Liver (tissue), 9 donors: Measurements from ENCODE around the gene SMIM31. TPM values are rescaled to one million over a fixed set of nuclear protein-coding genes. Genes with fewer than 3 reads are reported as not detected.

Experiments
- DNase-seq: peaks from one replicate; pipeline ENCODE4 v3.0.0-alpha.2; 2017; ENCODE audit warnings: low spot score
- H3K27ac ChIP-seq, 2 donors: one replicate each; pipeline ENCODE4 v1.7.0; 2013; ENCODE audit warnings: inconsistent platforms in 2 of 2, low read length in 2 of 2, control low read depth in 1 of 2, low read depth in 1 of 2, mild to moderate bottlenecking in 1 of 2
- H3K27me3 ChIP-seq, 4 donors: one replicate each; pipeline versions ENCODE4 v1.6.1 to v1.7.0; 2013; ENCODE audit warnings: low read length in 3 of 4, inconsistent platforms in 1 of 4, mild to moderate bottlenecking in 1 of 4, moderate library complexity in 1 of 4; ENCODE audit not compliant: control insufficient read depth in 4 of 4, insufficient read depth in 4 of 4
- H3K36me3 ChIP-seq, 4 donors: one replicate each; pipeline versions ENCODE4 v1.6.1 to v1.7.0; 2013; ENCODE audit warnings: low read length in 3 of 4, mild to moderate bottlenecking in 3 of 4, low read depth in 1 of 4, moderate library complexity in 1 of 4; ENCODE audit not compliant: control insufficient read depth in 4 of 4, insufficient read depth in 3 of 4
- H3K4me1 ChIP-seq, 4 donors: one replicate each; pipeline versions ENCODE4 v1.6.1 to v1.7.0; 2013; ENCODE audit warnings: low read length in 3 of 4, mild to moderate bottlenecking in 3 of 4, moderate library complexity in 1 of 4; ENCODE audit not compliant: control insufficient read depth in 4 of 4, insufficient read depth in 4 of 4
- H3K4me3 ChIP-seq, 3 donors: one replicate each; pipeline versions ENCODE4 v1.6.1 to v1.7.0; 2013; ENCODE audit warnings: low read length in 3 of 3, control low read depth in 1 of 3, low read depth in 1 of 3, mild to moderate bottlenecking in 1 of 3
- H3K9ac ChIP-seq, 2 donors: one replicate each; pipeline ENCODE4 v1.7.0; 2013; ENCODE audit warnings: low read length in 2 of 2, mild to moderate bottlenecking in 2 of 2, moderate library complexity in 2 of 2, control low read depth in 1 of 2, low read depth in 1 of 2
- H3K9me3 ChIP-seq, 4 donors: one replicate each; pipeline versions ENCODE4 v1.6.1 to v1.7.0; 2013; ENCODE audit warnings: low read length in 3 of 4; ENCODE audit not compliant: control insufficient read depth in 4 of 4
- ATF3 ChIP-seq: IDR thresholded peaks from 2 replicates; pipeline ENCODE4 v1.6.1; 2016; ENCODE audit warnings: antibody characterized with exemption
- CTCF ChIP-seq: fragments of 150-350 bp; IDR thresholded peaks from 2 replicates; pipeline ENCODE4 v1.5.1; 2017; ENCODE audit warnings: improper control_type of control experiment, low read depth, low read length; ENCODE audit not compliant: missing input control
- EGR1 ChIP-seq, 2 donors: IDR thresholded peaks; 2 replicates each; pipeline ENCODE4 v1.6.1; 2016 to 2018; ENCODE audit warnings: antibody characterized with exemption in 2 of 2, low read depth in 2 of 2
- FOXA1 ChIP-seq: IDR thresholded peaks from 2 replicates; pipeline ENCODE4 v1.6.1; 2016; ENCODE audit warnings: antibody characterized with exemption
- FOXA2 ChIP-seq: IDR thresholded peaks from 2 replicates; pipeline ENCODE4 v1.6.1; 2016; ENCODE audit warnings: antibody characterized with exemption
- GABPA ChIP-seq, 2 donors: IDR thresholded peaks in 1 of 2; conservative IDR thresholded peaks in 1 of 2; 2 replicates each; pipeline ENCODE4 v1.6.1; 2016; ENCODE audit warnings: antibody characterized with exemption in 2 of 2, mild to moderate bottlenecking in 1 of 2, moderate library complexity in 1 of 2
- HNF4A ChIP-seq, 2 donors: conservative IDR thresholded peaks; 2 replicates each; pipeline ENCODE4 v1.6.1; 2016; ENCODE audit warnings: antibody characterized with exemption in 2 of 2, mild to moderate bottlenecking in 2 of 2
- HNF4G ChIP-seq: IDR thresholded peaks from 2 replicates; pipeline ENCODE4 v1.6.1; 2016; ENCODE audit warnings: antibody characterized with exemption
- JUND ChIP-seq, 2 donors: IDR thresholded peaks; 2 replicates each; pipeline ENCODE4 v1.6.1; 2016; ENCODE audit warnings: antibody characterized with exemption in 2 of 2
- MAX ChIP-seq: IDR thresholded peaks from 2 replicates; pipeline ENCODE4 v1.6.1; 2016; ENCODE audit warnings: antibody characterized with exemption
- NR2F2 ChIP-seq: IDR thresholded peaks from 2 replicates; pipeline ENCODE4 v1.6.1; 2016; ENCODE audit warnings: antibody characterized with exemption
- RAD21 ChIP-seq, 2 donors: IDR thresholded peaks; 2 replicates each; pipeline ENCODE4 v1.6.1; 2016; ENCODE audit warnings: antibody characterized with exemption in 2 of 2, mild to moderate bottlenecking in 2 of 2
- REST ChIP-seq: IDR thresholded peaks from 2 replicates; pipeline ENCODE4 v1.6.1; 2016; ENCODE audit warnings: antibody characterized with exemption, mild to moderate bottlenecking
- RXRA ChIP-seq, 2 donors: IDR thresholded peaks; 2 replicates each; pipeline ENCODE4 v1.6.1; 2017 to 2018; ENCODE audit warnings: antibody characterized with exemption in 2 of 2, mild to moderate bottlenecking in 1 of 2
- SP1 ChIP-seq: IDR thresholded peaks from 2 replicates; pipeline ENCODE4 v1.6.1; 2018; ENCODE audit warnings: antibody characterized with exemption, mild to moderate bottlenecking
- TAF1 ChIP-seq: conservative IDR thresholded peaks from 2 replicates; pipeline ENCODE4 v1.6.1; 2016; ENCODE audit warnings: antibody characterized with exemption, mild to moderate bottlenecking
- YY1 ChIP-seq: IDR thresholded peaks from 2 replicates; pipeline ENCODE4 v1.6.1; 2016; ENCODE audit warnings: antibody characterized with exemption, mild to moderate bottlenecking
- ZBTB33 ChIP-seq: IDR thresholded peaks from 2 replicates; pipeline ENCODE4 v1.6.1; 2016; ENCODE audit warnings: antibody characterized with exemption
- WGBS: extraction: QIAGEN DNeasy Blood & Tissue Kit; methylation state at CpG from one replicate; pipeline ENCODE4 v1.1.7; 2013; 5-methylcytosine and 5-hydroxymethylcytosine counted together
- polyA plus RNA-seq, 2 donors: library from polyadenylated mRNA; stranded (reverse) in 1 of 2; unstranded in 1 of 2; fragments of 200-250 nt in 1 of 2; fragments of >200 nt in 1 of 2; fragmentation: Nextera tagmentation in 1 of 2; extraction: Ambion mirVana in 1 of 2; gene quantifications; one replicate each; pipeline versions ENCODE4 v1.2.1 to v1.2.3, GENCODE V29; 2013 to 2015
- total RNA-seq, 2 donors: library from RNA; depleted of rRNA; stranded (reverse); fragments of >200 nt; gene quantifications; one replicate each; pipeline ENCODE4 v1.2.3, GENCODE V29; 2014
- donor health status: healthy.
- donor health status: healthy.
- donor health status: healthy.
- donor health status: healthy.
- donor health status: healthy.

SMIM31 gene
- total and polyA plus RNA-seq, 4 donors = not detected

GRCh38 chr4:164846566-164846965 lies 92.6 kb downstream of the SMIM31 start:
- H3K9ac ChIP-seq = no peak overlapping the region
- H3K9me3 ChIP-seq = no peaks in the 10 kb centered on the region
- H3K36me3 ChIP-seq = no peaks in the 10 kb centered on the region
- WGBS = 65% methylated on average over 4 of the region's 4 CpGs
- no peak for TF ChIP-seq SP1
- TF ChIP-seq NR2F2 = no peak
- no peak for TF ChIP-seq GABPA (IDR thresholded peaks at IDR 0.05 in 1 of 2, conservative IDR thresholded peaks at IDR 0.05 in 1 of 2)
- TF ChIP-seq ZBTB33 = no peak
- no peak for TF ChIP-seq RAD21 (IDR thresholded peaks at IDR 0.05)
- TF ChIP-seq RXRA (IDR thresholded peaks at IDR 0.05) = no peak
- no peak for TF ChIP-seq FOXA2
- TF ChIP-seq JUND (IDR thresholded peaks at IDR 0.05) = no peak
- TF ChIP-seq YY1 = no peak
- TF ChIP-seq ATF3 = no peak
- no peak for TF ChIP-seq FOXA1
- no peak for TF ChIP-seq HNF4G
- no peak for TF ChIP-seq TAF1
- TF ChIP-seq MAX = no peak
- TF ChIP-seq CTCF = no peak
- TF ChIP-seq HNF4A (conservative IDR thresholded peaks at IDR 0.05) = no peak
- no peak overlapping the region for H3K27ac ChIP-seq
- no peak overlapping the region for H3K4me3 ChIP-seq
- no peaks in the 10 kb centered on the region for H3K4me1 ChIP-seq
- DNase-seq = no peak
- H3K27me3 ChIP-seq = no peaks in the 10 kb centered on the region

- no peak for DNase-seq
- Histone ChIP-seq H3K9me3 (no peaks in the 10 kb centered on the region), H3K36me3 (no peaks in the 10 kb centered on the region), H3K4me1 (no peaks in the 10 kb centered on the region), H3K4me3 (no peak overlapping the region), H3K9ac (no peak overlapping the region), H3K27ac (no peak overlapping the region), H3K27me3 (no peaks in the 10 kb centered on the region)
- WGBS = 53% methylated on average over 3 of the region's 3 CpGs
- no peak for TF ChIP-seq FOXA1
- no peak for TF ChIP-seq FOXA2
- TF ChIP-seq RAD21 (IDR thresholded peaks at IDR 0.05) = no peak
- TF ChIP-seq EGR1 (IDR thresholded peaks at IDR 0.05; ENCODE audit: low read depth in 2 of 2) = no peak
- TF ChIP-seq REST = no peak
- no peak for TF ChIP-seq YY1
- no peak for TF ChIP-seq HNF4A (conservative IDR thresholded peaks at IDR 0.05)
- no peak for TF ChIP-seq JUND (IDR thresholded peaks at IDR 0.05)
Observed at GRCh38 chr4:164847016-164847415, 93.1 kb downstream of the SMIM31 start.
